A673 (cell line): ENCODE results near the gene IFNE.

Experiments
- EZH2 ChIP-seq: fragments of 200-600 bp; sonication (generic); IDR thresholded peaks from 2 replicates; pipeline ENCODE4 v1.6.1; 2017; ENCODE audit warnings: borderline replicate concordance, low read depth, mild to moderate bottlenecking, mixed read lengths, antibody characterized with exemption, low read length; ENCODE audit not compliant: poor library complexity, severe bottlenecking
- TF ChIP-seq, protein P1 (sequence below): fragments of 300-800, 200-600 bp; sonication (generic); conservative IDR thresholded peaks from 2 replicates; pipeline ENCODE4 v1.5.1; 2017; ENCODE audit warnings: low read depth, mild to moderate bottlenecking, antibody characterized with exemption, low read length, moderate library complexity, mixed read lengths

DNA sequence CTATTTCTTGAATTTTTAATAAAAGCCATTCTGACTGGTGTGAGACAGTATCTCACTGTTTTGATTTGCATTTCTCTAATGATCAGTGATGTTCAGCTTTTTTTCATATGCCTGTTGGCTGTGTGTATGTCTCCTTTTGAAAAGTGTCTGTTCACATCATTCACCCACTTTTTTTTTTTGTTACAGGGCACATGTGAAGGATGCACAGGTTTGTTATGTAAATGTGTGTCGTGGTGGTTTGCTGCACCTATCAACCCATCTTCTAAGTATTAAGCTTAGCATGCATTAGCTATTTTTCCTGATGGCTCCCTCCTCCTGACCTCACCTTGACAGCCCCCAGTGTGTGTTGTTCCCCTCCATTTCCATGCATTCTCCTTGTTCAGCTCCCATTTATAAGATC is 39.3 kb upstream of the IFNE start:
- TF ChIP-seq, protein P1, sequence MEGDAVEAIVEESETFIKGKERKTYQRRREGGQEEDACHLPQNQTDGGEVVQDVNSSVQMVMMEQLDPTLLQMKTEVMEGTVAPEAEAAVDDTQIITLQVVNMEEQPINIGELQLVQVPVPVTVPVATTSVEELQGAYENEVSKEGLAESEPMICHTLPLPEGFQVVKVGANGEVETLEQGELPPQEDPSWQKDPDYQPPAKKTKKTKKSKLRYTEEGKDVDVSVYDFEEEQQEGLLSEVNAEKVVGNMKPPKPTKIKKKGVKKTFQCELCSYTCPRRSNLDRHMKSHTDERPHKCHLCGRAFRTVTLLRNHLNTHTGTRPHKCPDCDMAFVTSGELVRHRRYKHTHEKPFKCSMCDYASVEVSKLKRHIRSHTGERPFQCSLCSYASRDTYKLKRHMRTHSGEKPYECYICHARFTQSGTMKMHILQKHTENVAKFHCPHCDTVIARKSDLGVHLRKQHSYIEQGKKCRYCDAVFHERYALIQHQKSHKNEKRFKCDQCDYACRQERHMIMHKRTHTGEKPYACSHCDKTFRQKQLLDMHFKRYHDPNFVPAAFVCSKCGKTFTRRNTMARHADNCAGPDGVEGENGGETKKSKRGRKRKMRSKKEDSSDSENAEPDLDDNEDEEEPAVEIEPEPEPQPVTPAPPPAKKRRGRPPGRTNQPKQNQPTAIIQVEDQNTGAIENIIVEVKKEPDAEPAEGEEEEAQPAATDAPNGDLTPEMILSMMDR = no peak
- no peak for TF ChIP-seq EZH2
